Fibroblast of peridontal ligament (primary cell): ENCODE data around the gene SDS.
"Not testable (repeated sequence)": the region's sequence is repeated elsewhere in the genome, so short reads cannot be mapped to it uniquely, and the experiment has no call there.

ENCODE experiments used
- DNase-seq: peaks from one replicate; pipeline ENCODE4 v3.0.0-alpha.2; 2010; ENCODE audit errors: extremely low read depth

SDS gene

GRCh38 chr12:113374823-113375428, 28.8 kb downstream of the SDS start:
- DNase-seq = no peak

DNA sequence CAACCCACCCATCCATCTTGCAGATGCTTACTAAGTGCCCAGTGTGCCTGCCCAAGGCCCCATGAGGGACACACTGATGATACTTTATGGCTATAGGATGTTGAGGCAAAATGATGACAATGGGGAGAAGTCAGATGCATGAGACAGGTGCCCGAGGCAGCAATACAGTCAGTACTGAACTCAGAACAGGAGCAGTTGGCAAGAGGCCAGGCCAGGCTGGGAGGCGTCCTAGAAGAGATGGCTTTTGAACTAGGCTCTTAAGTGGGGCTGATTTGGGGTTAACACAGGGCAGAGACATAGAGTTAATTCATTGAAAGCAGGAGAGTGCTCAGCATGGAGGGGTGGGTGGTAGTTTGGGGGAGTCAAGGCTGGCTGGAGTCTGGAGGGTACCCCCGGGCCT, 29.7 kb downstream of the SDS start:
- no peak for DNase-seq

DNA sequence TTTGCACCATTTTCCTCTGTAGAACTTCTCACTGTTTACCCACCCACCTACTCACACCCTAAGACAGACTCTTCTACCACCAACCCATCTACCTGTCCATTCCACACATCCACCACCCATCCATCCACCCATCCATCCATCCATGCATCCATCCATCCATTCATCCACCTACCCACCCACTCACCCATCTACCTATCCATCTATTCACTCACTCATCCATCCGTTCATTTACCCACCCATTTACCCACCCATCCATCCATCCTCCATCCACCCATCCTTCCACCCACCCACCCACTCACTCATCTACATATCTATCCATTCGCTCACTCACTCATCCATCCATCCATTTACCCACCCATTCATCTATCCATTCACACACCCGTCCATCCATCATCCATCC, 30.2 kb downstream of the SDS start:
- DNase-seq = no peak

DNA sequence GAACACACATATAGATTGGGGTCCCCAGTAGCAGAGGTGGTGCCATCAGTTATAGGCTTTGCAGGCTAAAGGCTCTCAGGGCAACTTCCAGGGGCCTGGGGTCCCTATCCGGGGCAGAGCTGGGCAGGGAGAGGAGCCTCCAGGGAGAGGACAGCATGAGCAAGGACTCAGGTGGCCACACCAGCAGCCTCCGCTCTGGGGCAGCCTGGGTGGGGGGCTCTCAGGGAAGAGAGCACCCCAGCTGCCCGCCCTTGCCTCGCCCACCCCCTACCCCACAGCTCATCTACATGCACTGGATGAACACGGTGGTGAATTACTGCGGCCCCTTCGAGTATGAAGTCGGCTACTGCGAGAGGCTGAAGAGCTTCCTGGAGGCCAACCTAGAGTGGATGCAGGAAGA, 31.3 kb downstream of the SDS start:
- no peak for DNase-seq

DNA sequence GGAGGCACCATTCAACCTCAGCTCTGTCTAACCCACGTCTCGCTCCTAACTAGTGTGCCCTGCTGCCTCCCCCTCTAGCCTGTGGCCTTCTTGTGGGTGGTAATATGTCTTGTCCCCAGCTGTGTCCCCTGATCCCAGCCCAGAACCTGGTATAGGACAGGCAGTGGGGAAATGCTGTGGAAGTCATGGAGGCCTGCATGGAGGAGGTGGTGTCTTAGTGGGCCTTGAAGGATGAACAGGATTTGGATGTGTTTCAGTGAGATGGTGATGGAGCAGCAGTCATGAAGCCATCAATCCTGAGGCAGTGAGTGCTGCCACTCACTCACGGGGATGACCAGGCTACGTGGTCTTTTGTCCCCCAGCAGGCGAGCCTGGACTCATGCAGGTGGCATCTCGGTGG, 31.9 kb downstream of the SDS start:
- no peak for DNase-seq

DNA sequence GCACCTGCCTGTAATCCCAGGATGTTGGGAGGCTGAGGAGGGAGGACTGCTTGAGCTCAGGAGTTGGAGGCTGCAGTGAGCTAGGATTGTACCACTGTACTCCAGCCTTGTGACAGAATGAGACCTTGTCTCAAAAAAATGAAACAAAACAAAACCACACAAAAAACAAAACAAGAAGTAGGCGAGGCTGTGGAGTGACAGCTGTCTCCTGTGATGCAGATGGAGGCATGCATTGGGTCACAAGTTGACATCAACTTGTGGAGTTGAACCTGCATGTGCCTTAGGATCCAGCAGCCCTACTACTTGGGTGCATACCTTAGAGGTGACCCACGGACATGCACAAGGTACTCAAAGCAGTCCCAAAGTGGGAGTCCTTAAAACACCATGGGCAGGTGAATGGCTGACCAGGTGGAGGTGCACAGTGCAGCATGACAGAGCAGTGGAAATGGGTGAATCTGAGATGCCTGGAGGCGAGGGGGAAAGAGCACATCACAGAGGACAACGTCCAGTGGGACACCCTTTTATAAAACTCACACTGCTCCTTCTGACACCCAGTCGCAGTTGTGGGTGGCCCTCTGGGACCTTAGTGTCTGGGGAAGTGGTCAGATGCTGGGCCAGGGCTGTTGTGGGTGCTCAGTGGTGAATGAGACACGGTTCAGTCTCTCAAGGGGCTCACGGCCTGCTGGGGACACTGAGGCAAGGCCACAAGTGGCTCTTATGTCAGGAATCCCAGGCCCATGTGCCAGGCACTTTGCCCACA, 32.6 kb downstream of the SDS start:
- DNase-seq = no peak

- DNase-seq = no peak
Measured at GRCh38 chr12:113369391-113369985, 34.2 kb downstream of the SDS start.

DNA sequence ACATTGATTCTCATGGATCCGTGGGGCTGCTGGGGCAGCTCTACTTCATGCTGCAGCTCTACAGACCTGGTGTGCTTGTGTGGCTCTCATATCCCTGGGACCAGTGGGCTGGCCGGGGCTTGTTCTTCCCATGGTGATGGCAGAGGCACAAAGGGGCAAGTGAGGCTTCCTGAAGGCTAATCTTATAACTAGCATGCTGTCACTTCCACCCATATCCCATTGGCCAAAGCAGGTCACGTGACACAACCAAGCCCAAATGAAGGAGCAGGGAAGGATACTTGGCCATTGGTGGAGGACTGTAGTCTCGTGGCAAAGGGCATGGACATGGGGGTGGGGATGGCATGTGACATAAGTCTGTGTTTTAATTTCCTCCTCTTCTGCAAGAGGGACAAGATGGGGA, 35.4 kb downstream of the SDS start:
- DNase-seq = no peak

DNA sequence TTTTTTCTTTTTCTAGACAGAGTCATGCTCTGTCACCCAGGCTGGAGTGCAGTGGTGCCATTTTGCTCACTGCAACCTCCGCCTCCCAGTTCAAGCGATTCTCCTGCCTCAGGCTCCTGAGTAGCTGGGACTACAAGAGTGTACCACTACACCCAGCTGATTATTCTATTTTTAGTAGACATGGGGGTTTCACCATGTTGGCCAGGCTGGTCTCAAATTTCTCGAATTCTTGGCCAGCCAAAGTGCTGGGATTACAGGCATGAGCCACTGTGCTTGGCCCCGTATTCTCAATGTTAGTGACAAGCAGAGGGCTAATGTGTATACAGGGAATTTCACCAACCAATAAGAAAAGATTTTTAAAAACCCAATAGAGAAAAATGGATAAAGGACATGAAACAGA, 36.9 kb downstream of the SDS start:
- no peak for DNase-seq

DNA sequence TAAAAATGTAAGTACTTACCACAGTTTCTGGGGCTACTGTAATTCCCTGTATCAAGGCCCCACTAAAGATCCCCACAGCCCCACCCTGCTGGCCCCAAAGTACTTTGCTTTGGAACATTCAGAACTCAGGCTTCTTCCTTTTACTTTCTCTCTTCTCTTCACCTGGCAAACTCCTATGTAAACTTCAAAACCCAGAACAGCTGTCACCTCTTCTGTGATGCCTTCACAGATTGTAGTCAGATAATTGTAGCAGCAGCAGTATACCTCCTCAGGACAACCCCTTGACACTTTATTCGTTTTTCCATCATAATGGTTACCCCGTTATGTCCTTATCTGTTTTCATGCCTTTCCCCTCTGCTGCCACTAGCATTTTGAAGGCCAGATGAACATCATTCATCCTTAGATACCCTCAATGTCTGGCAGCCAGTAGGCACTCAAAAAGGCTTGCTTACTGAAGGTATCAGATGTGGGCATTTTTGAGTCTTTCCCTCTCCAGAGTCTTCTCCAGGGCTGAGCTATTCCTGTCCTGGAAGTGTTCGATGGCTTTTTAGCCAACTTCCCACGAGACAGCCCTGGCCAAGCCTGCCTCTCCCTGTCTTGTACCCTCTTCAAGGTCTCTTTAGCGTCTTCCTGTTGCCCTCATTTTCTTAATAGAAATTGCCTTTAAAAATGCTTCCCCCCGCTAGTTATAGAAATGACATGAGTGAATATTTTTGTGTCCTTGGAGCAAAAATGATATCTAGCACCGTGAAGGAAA, 37.9 kb downstream of the SDS start:
- DNase-seq = no peak

DNA sequence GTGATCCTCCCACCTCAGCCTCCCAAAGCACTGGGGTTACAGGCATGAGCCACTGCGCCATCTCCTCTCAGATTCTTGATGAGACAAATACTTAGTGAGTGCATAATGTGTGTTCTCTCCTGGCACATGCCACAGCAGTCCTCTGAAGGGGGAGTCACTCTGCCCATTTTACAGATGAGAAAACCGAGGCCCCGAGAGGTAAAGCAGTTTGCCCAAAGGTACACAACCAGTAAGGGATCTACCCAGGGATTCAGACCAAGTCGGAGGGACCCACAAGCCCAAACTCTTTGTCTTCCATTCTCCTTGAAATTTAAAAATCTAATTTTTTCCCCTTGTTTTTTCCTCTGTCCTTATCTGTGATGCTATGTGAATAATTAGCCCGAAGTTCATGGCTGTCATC, 39.0 kb downstream of the SDS start:
- no peak for DNase-seq

DNA sequence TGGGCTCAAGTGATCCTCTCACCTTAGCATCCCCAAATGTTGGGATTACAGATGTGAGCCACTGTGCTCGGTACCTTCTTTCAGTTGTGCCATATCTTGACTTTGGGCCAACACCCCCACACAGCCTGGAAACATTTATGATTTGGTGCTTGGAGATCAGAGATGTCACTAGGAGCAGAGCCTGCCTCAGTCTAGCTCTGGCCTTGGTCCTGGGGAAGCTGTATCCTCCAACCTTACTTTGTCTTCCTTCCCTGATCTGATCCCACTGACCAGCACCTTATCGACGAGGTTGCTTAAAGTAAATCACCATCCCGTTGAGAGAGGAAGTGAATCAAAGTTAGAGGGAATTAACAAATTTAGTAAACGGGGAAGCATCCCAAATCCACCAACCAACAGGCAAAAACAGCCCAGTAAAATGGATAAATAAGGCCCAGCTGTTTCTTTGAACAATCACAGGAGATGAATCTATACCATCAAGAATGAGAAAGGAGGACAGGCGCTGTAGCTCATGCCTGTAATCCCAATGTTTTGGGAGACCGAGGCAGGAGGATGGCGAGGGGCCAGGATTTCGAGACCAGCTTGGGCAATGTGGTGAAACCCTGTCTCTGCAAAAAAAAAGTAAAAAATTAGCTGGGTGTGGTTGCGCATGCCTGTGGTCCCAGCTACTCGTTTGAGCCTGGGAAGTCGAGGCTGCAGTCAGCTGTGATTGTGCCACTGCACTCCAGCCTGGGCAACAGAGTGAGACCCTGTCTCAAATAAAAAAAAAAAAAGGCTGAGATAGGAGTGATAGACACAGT, 41.9 kb downstream of the SDS start:
- peak; percentile 49 for DNase-seq

DNA sequence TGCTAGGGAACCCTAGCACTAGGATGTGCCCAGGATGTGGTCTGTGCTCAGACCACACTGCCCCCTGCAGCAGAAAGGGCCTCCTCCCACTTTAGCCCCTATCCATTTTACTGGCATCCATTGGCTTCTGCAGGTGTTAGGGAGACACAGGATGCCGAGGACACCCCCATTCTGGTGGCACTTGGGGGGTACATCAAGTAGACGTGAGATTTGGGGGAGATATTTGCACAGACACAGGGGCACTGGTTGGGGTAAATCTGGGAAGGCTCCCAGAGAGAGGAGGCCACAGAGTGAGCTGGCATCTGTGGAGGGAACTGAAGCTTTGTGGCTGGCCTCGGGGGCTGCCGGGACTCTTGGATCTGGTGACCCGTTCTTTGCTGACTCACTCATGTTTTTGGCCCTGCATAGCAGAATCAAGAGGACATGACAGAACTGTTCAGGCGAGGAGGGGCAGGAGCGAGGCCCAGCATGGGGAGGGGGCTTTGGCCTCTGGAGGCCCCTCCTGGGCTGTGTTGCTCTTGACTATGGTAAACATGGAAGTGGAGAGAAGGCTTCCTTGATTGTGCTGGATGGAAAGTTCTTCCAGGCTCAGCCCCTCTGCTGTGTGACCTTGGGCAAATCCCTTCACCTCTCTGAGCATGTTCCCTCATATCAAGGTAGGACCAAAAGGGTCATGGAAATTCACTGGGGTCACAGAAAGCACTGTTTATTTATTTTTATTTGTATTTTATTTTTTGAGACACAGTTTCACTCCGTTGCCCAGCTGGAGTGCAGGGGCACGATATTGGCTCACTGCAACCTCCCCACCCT, 43.5 kb downstream of the SDS start:
- DNase-seq = no peak

- peak; percentile 26 for DNase-seq
Measured at GRCh38 chr12:113359133-113359938, 44.4 kb downstream of the SDS start.

- peak; percentile 86 for DNase-seq
Measured at GRCh38 chr12:113358381-113359132, 45.1 kb downstream of the SDS start, which contains the start of gene PLBD2. Gene PLBD2 (plus strand): TSS chr12:113358587. CDS start chr12:113358601, 14 bp downstream.

DNA sequence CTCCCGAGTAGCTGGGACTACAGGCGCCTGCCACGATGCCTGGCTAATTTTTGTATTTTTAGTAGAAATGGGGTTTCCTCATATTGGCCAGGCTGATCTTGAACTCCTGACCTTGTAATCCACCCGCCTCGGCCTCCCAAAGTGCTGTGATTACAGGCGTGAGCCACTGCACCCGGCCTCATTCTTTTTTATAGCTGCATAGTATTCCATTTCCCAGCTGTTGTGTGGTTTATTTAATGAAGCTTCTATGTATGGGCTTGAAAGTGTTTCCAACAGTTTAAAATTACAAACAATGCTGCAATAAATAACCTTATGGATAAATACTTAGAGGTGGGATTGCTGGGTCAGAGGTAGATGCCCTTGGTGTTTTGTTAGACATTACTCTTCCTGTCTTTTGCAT, 49.5 kb downstream of the SDS start:
- not testable (repeated sequence) for DNase-seq

- DNase-seq = no peak
Measured at GRCh38 chr12:113351089-113351488, 52.6 kb downstream of the SDS start.

DNA sequence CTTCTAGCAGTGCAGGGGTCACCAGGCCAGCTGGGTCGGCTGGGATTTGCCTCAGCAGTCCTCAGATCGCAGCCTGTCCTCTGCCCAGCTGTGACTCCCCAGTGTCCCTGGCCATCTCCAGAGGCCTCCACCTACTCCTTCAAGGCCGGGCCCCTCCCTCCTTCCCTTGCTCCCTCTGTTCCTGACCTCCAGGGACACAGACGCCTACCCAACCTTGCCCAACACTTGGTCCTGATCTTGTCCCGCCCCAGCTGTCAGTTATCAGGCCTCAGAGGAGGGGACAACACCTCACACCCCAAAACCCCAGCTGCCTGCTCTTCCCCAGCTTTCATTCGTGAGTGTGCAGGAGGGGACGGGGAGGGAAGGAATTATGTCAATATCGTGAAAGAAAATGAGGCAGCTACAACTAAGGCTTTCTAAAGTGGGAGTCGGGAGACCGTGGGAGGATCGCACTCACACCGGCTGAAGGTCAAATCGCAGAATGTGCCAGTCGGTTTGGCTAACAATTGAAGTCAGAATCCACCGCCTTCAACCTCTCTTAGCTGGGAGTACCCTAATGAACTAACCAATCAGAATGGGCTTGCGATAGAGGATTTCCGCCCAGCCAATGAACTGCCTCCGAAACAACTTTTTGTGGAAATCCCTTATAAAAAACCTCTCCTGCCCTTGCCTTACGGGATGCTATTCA, 54.7 kb downstream of the SDS start:
- no peak for DNase-seq

GRCh38 chr12:113347892-113348291, 55.8 kb downstream of the SDS start:
- no peak for DNase-seq
